DOHH2 (cell line): ENCODE data around the gene AP4B1.

Experiments used
- H3F3A ChIP-seq: fragments of 200-600 bp; sonication (generic), shearing (Covaris generic); 2 replicates; pipeline ENCODE4 v1.6.0; 2016; ENCODE audit warnings: antibody characterized with exemption, mild to moderate bottlenecking; ENCODE audit not compliant: control insufficient read depth, insufficient read depth
- H3K27ac ChIP-seq: fragments of 200-600 bp; sonication (generic); 2 replicates; pipeline ENCODE4 v1.5.1; 2014; ENCODE audit warnings: low read depth, mild to moderate bottlenecking, low read length, moderate library complexity
- H3K27me3 ChIP-seq: fragments of 200-600 bp; sonication (generic); 2 replicates; pipeline ENCODE4 v1.6.1; 2014; ENCODE audit warnings: mild to moderate bottlenecking, low read length, mixed read lengths; ENCODE audit not compliant: control insufficient read depth
- H3K36me3 ChIP-seq: fragments of 200-600 bp; sonication (generic); 2 replicates; pipeline ENCODE4 v1.6.1; 2014; ENCODE audit warnings: mild to moderate bottlenecking, low read length, moderate library complexity, mixed read lengths; ENCODE audit not compliant: control insufficient read depth
- H3K4me1 ChIP-seq: fragments of 200-600 bp; sonication (generic); 2 replicates; pipeline ENCODE4 v1.6.1; 2014; ENCODE audit warnings: mild to moderate bottlenecking, low read length, mixed read lengths; ENCODE audit not compliant: control insufficient read depth
- H3K4me2 ChIP-seq: fragments of 200-600 bp; sonication (generic); 2 replicates; pipeline ENCODE4 v1.6.0; 2014; ENCODE audit warnings: mild to moderate bottlenecking, low read length, moderate library complexity
- H3K4me3 ChIP-seq: fragments of 200-600 bp; sonication (generic); 2 replicates; pipeline ENCODE4 v1.5.1; 2014; ENCODE audit warnings: mild to moderate bottlenecking, low read length, mixed read lengths
- H3K79me2 ChIP-seq: fragments of 200-600 bp; sonication (generic); 2 replicates; pipeline ENCODE4 v1.6.1; 2014; ENCODE audit warnings: mild to moderate bottlenecking, low read length, mixed read lengths; ENCODE audit not compliant: control insufficient read depth
- H3K9me2 ChIP-seq: fragments of 200-600 bp; sonication (generic); replicated peaks from 2 replicates; pipeline ENCODE4 v1.6.1; 2014; ENCODE audit warnings: mild to moderate bottlenecking, low read length, mixed read lengths; ENCODE audit not compliant: control insufficient read depth
- H3K9me3 ChIP-seq: fragments of 200-600 bp; sonication (generic); 2 replicates; pipeline ENCODE4 v1.6.1; 2014; ENCODE audit warnings: antibody characterized with exemption, low read length, mixed read lengths; ENCODE audit not compliant: control insufficient read depth, insufficient read depth
- H4K20me1 ChIP-seq: fragments of 200-600 bp; sonication (generic); 2 replicates; pipeline ENCODE4 v1.6.0; 2014; ENCODE audit warnings: low read depth, mild to moderate bottlenecking, antibody characterized with exemption, low read length, moderate library complexity; ENCODE audit not compliant: control insufficient read depth, insufficient read depth
- EZH2phosphoT487 ChIP-seq: fragments of 200-600 bp; sonication (generic); IDR thresholded peaks from 2 replicates; pipeline ENCODE4 v1.6.1; 2017; ENCODE audit warnings: borderline replicate concordance, mild to moderate bottlenecking, antibody characterized with exemption, low read length, moderate library complexity, mixed read lengths
- TF ChIP-seq, protein P1 (sequence below): fragments of 200-600 bp; sonication (generic); IDR thresholded peaks from one replicate; pipeline ENCODE4 v1.5.1; 2014; ENCODE audit warnings: antibody characterized with exemption, mild to moderate bottlenecking, low read depth, low read length; ENCODE audit not compliant: poor library complexity, severe bottlenecking

AP4B1 gene

DNA sequence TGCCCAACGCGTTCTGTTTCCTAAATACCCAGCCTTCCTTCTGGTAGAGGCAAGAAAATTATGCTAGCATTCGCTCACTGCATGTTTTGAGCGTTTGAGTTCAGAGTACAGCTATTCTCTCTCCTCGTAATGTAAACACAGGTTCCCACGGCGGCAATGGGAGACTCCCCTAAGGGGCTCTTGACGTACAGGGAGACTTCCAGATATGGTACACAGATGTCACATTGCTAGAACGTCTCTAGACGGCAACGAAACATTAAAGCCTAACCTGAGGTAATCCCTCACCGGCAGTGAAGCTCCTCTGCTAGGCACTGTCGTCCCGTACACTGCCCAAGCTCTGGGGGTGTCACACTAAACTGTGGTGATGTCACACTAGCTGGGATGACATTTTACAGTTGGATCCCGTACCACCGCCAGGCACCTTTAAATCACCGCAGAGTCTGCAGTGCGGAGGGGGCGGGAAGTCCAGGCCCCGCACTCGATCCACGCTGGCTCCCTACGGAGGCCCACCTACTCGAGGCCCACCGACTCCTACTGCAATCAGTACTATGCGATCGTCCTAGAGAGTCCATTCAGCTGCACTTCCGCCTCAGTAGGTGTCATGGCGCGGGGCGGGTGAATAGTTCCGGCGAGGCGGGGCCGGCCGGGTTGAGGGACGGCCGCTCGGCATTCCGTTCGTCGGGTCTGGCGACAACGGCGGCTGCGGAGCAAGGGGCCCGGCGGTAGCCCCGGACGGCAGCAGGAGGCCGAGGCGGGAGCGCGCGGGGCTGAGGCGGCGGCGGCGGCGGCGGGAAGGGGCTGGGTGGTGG is 24.5 kb upstream of the AP4B1 start, which contains the start of gene HIPK1:
Gene HIPK1, plus strand, starts transcription at position 384 of the 809 bp plus-strand sequence.
- Histone ChIP-seq H3K79me2 (peaks cover 53% of the 10 kb centered on the region), H3K27ac (peak within 1 kb of the TSS; percentile 57)
- TF ChIP-seq, protein P1, sequence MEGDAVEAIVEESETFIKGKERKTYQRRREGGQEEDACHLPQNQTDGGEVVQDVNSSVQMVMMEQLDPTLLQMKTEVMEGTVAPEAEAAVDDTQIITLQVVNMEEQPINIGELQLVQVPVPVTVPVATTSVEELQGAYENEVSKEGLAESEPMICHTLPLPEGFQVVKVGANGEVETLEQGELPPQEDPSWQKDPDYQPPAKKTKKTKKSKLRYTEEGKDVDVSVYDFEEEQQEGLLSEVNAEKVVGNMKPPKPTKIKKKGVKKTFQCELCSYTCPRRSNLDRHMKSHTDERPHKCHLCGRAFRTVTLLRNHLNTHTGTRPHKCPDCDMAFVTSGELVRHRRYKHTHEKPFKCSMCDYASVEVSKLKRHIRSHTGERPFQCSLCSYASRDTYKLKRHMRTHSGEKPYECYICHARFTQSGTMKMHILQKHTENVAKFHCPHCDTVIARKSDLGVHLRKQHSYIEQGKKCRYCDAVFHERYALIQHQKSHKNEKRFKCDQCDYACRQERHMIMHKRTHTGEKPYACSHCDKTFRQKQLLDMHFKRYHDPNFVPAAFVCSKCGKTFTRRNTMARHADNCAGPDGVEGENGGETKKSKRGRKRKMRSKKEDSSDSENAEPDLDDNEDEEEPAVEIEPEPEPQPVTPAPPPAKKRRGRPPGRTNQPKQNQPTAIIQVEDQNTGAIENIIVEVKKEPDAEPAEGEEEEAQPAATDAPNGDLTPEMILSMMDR: no peak
- no peak for TF ChIP-seq EZH2phosphoT487

DNA sequence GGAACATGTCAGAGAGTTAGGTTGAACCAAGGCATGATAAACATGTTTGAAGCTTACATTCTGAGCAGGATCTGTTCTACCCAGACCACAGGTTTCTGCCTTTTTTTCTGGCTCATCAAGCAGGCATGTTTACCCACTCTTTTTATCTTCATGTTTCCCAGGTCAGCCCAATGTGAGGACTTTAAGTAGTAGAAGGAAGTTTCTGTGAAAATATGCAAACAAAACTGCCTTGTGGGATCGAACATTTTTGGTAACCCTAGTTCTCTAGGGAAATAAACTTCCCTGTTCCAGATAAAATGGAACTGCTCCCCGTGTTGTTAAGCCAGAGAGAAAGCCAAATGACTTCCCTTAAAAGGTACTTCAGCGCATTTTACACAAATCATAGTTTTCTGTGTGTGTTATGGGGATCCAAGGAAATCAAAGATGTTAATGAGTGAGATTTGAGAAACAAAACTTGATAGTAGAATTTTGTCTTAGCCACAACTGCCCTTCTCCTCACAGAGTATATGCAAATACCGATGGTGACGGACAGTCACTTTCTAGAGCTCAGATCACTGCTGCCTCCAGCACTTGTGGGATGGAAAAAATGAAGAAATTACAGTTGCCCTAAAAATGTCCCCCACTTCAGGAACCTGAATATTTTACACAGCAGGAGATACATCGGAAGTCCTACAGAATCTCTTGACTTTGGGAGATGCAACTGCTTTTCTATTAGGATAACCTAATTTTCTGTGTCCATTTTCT is 23.8 kb upstream of the AP4B1 start:
- H4K20me1 ChIP-seq: 0 out of 2 replicates have a peak, but pooled peaks cover 6% of the 10 kb centered on the region
- H3F3A ChIP-seq: peaks cover 9% of the 10 kb centered on the region
- peaks cover 45% of the 10 kb centered on the region for H3K79me2 ChIP-seq
- H3K9me3 ChIP-seq: no peaks in the 10 kb centered on the region
- 0 out of 2 replicates have a peak, but pooled peaks cover 2% of the 10 kb centered on the region for H3K36me3 ChIP-seq
- peaks cover 29% of the 10 kb centered on the region for H3K4me1 ChIP-seq
- H3K9me2 ChIP-seq: no peaks in the 10 kb centered on the region
- 0 out of 2 replicates have a peak, but pooled peaks cover 3% of the 10 kb centered on the region for H3K27me3 ChIP-seq
- no peak for TF ChIP-seq EZH2phosphoT487
- TF ChIP-seq, protein P1: no peak
- peak overlapping the region; percentile 96 for H3K4me3 ChIP-seq
- peak overlapping the region; percentile 57 for H3K27ac ChIP-seq
- peak overlapping the region; percentile 93 for H3K4me2 ChIP-seq

More for the DNA sequence above, 24.5 kb upstream of the AP4B1 start, which contains the start of gene HIPK1:
- H3K4me3 ChIP-seq: peak within 1 kb of the TSS; percentile 96
- H3K9me3 ChIP-seq: no peaks in the 10 kb centered on the region
- 0 out of 2 replicates have a peak, but pooled peaks cover 3% of the 10 kb centered on the region for H3K27me3 ChIP-seq
- H3K36me3 ChIP-seq: 0 out of 2 replicates have a peak, but pooled peaks cover 5% of the 10 kb centered on the region
- 0 out of 2 replicates have a peak, but pooled peaks cover 6% of the 10 kb centered on the region for H4K20me1 ChIP-seq
- H3K4me1 ChIP-seq: peaks cover 29% of the 10 kb centered on the region
- peaks cover 9% of the 10 kb centered on the region for H3F3A ChIP-seq
- peak within 1 kb of the TSS; percentile 93 for H3K4me2 ChIP-seq
- no peaks in the 10 kb centered on the region for H3K9me2 ChIP-seq

DNA sequence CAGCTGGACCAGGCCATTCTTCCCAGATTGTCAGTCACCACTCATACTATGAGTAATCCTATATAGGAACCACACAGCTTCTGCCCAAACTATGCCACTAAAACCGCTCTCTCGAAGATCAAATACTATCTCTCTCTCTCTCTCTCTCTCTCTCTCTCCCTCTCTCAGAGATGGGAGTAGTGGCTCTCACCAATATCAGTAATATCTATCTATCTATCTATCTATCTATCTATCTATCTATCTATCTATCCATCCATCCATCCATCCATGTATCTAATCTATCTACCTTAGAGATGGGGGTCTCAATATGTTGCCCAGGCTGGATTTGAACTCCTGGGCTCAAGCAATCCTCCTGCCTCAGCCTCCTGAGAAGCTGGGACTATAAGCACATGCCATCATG is 19.9 kb upstream of the AP4B1 start:
- H3K4me2 ChIP-seq: no peak overlapping the region
- peaks cover 9% of the 10 kb centered on the region for H3F3A ChIP-seq
- H3K9me3 ChIP-seq: no peaks in the 10 kb centered on the region
- no peak overlapping the region for H3K4me3 ChIP-seq
- H3K27ac ChIP-seq: no peak overlapping the region
- no peaks in the 10 kb centered on the region for H4K20me1 ChIP-seq
- H3K4me1 ChIP-seq: peaks cover 12% of the 10 kb centered on the region
- TF ChIP-seq EZH2phosphoT487: no peak
- TF ChIP-seq, protein P1: no peak
- H3K9me2 ChIP-seq: no peaks in the 10 kb centered on the region
- no peaks in the 10 kb centered on the region for H3K36me3 ChIP-seq
- peaks cover 7% of the 10 kb centered on the region for H3K79me2 ChIP-seq
- H3K27me3 ChIP-seq: peaks cover 11% of the 10 kb centered on the region; the same call in 1 of the 2 replicates
